H1 (cell line): Measurements from ENCODE around the gene NCK2. TPM values are rescaled to one million over a fixed set of nuclear protein-coding genes. Genes with fewer than 3 reads are reported as not detected.

ENCODE experiments used
- CTCF ChIA-PET: fragments of 300-600 bp; sonication (Branson Sonifier 250); formaldehyde crosslinking; loops from one replicate; lab custom pipeline; 2021; ENCODE audit not compliant: partially characterized antibody; lab: Charles Lee
- POLR2A ChIA-PET: fragments of 300-600 bp; sonication (Branson Sonifier 250); formaldehyde crosslinking; loops from one replicate; lab custom pipeline; 2021; ENCODE audit warnings: inconsistent platforms; ENCODE audit not compliant: partially characterized antibody; lab: Charles Lee
- DNase-seq, 2 experiments: peaks; one replicate each; pipeline versions ENCODE4 v3.0.0 to v3.0.0-alpha.2; 2010 to 2022; ENCODE audit warnings: low spot score in 2 of 2, low read depth in 1 of 2, mixed read lengths in 1 of 2
- FAIRE-seq: peaks from 2 replicates; lab custom pipeline; 2011; peaks lifted over from hg19 to GRCh38; lab: Jason Lieb, UNC
- H2AFZ ChIP-seq: 2 replicates; pipeline ENCODE4 v1.8.1; 2012; ENCODE audit warnings: low read length, inconsistent platforms
- H2AK5ac ChIP-seq: 2 replicates; pipeline ENCODE4 v1.6.1; 2013; ENCODE audit warnings: low read depth, low read length
- H2BK120ac ChIP-seq: replicated peaks from 2 replicates; pipeline ENCODE3; 2013; ENCODE audit warnings: low read depth, low read length, inconsistent platforms
- H2BK12ac ChIP-seq: 2 replicates; pipeline ENCODE4 v1.6.1; 2013; ENCODE audit warnings: low read depth, low read length
- H2BK15ac ChIP-seq: 2 replicates; pipeline ENCODE4 v1.6.1; 2013; ENCODE audit warnings: low read length
- H2BK20ac ChIP-seq: 2 replicates; pipeline ENCODE4 v1.6.1; 2013; ENCODE audit warnings: low read length
- H2BK5ac ChIP-seq: 2 replicates; pipeline ENCODE4 v1.6.1; 2013; ENCODE audit warnings: low read depth, low read length
- H3K14ac ChIP-seq: 2 replicates; pipeline ENCODE4 v1.6.1; 2013; ENCODE audit warnings: inconsistent platforms; ENCODE audit not compliant: insufficient read length
- H3K18ac ChIP-seq: 2 replicates; pipeline ENCODE4 v1.6.1; 2013; ENCODE audit warnings: low read length; ENCODE audit errors: extremely low read depth
- H3K23ac ChIP-seq: 2 replicates; pipeline ENCODE4 v1.6.1; 2013; ENCODE audit warnings: inconsistent platforms; ENCODE audit not compliant: insufficient read length
- H3K23me2 ChIP-seq: 2 replicates; pipeline ENCODE4 v1.6.1; 2013; ENCODE audit warnings: low read depth, low read length
- H3K27ac ChIP-seq: 2 replicates; pipeline ENCODE4 v1.6.1; 2011; ENCODE audit warnings: low read depth, low read length, inconsistent platforms
- H3K27me3 ChIP-seq, 4 experiments: replicated peaks in 1 of 4; 1 replicate in 1 of 4; 2 replicates in 3 of 4; pipeline versions ENCODE4 v1.6.1 to v1.8.1; 2011 to 2013; ENCODE audit warnings: low read length in 3 of 4, mild to moderate bottlenecking in 3 of 4, inconsistent platforms in 2 of 4, mixed read lengths in 2 of 4, moderate library complexity in 1 of 4; ENCODE audit not compliant: control insufficient read depth in 3 of 4, insufficient read depth in 3 of 4; ENCODE audit errors: extremely low read depth in 1 of 4
- H3K36me3 ChIP-seq, 4 experiments: 2 replicates each; pipeline versions ENCODE4 v1.6.1 to v1.8.1; 2011 to 2013; ENCODE audit warnings: mild to moderate bottlenecking in 4 of 4, low read length in 3 of 4, moderate library complexity in 2 of 4, control low read depth in 1 of 4, inconsistent platforms in 1 of 4; ENCODE audit not compliant: insufficient read depth in 4 of 4, control insufficient read depth in 2 of 4
- H3K4ac ChIP-seq: replicated peaks from 2 replicates; pipeline ENCODE3; 2013; ENCODE audit warnings: low read length, low read depth, mixed read lengths, inconsistent platforms; ENCODE audit not compliant: insufficient read length
- H3K4me1 ChIP-seq, 4 experiments: replicated peaks in 1 of 4; 1 replicate in 1 of 4; 2 replicates in 3 of 4; pipeline versions ENCODE4 v1.6.1 to v1.8.1; 2011 to 2013; ENCODE audit warnings: low read length in 3 of 4, inconsistent platforms in 2 of 4, mixed read lengths in 1 of 4; ENCODE audit not compliant: insufficient read depth in 4 of 4, control insufficient read depth in 3 of 4
- H3K4me2 ChIP-seq, 2 experiments: 2 replicates each; pipeline versions ENCODE4 v1.6.1 to v1.8.1; 2011 to 2013; ENCODE audit warnings: low read depth in 2 of 2, low read length in 2 of 2, control low read depth in 1 of 2, inconsistent platforms in 1 of 2, mild to moderate bottlenecking in 1 of 2; ENCODE audit not compliant: insufficient read depth in 1 of 2
- H3K4me3 ChIP-seq, 4 experiments: fragments of 200-600, 300-600 bp in 1 of 4; sonication (generic), shearing (Covaris generic), sonication (Bioruptor Twin) in 1 of 4; 2 replicates each; pipeline versions ENCODE4 v1.5.1 to v1.8.1; 2011 to 2016; ENCODE audit warnings: low read length in 4 of 4, low read depth in 3 of 4, control low read depth in 2 of 4, inconsistent platforms in 2 of 4, mild to moderate bottlenecking in 2 of 4, mixed read lengths in 1 of 4, moderate library complexity in 1 of 4; ENCODE audit not compliant: insufficient read depth in 2 of 4; ENCODE audit errors: extremely low read depth in 1 of 4
- H3K56ac ChIP-seq: replicated peaks from 2 replicates; pipeline ENCODE3; 2013; ENCODE audit warnings: low read depth, mild to moderate bottlenecking, mixed read lengths, low read length, inconsistent platforms; ENCODE audit not compliant: insufficient read length
- H3K79me1 ChIP-seq: 2 replicates; pipeline ENCODE4 v1.6.1; 2013; ENCODE audit warnings: low read depth, low read length, control low read depth
- H3K79me2 ChIP-seq, 2 experiments: 2 replicates each; pipeline versions ENCODE4 v1.6.1 to v1.8.1; 2012 to 2013; ENCODE audit warnings: low read length in 2 of 2, mild to moderate bottlenecking in 2 of 2, inconsistent platforms in 1 of 2; ENCODE audit not compliant: insufficient read depth in 2 of 2, control insufficient read depth in 1 of 2
- H3K9ac ChIP-seq, 4 experiments: replicated peaks in 1 of 4; 1 replicate in 1 of 4; 2 replicates in 3 of 4; pipeline versions ENCODE4 v1.6.1 to v1.8.1; 2011 to 2013; ENCODE audit warnings: low read depth in 3 of 4, low read length in 3 of 4, control low read depth in 2 of 4, mild to moderate bottlenecking in 2 of 4, moderate library complexity in 2 of 4, inconsistent platforms in 1 of 4; ENCODE audit errors: extremely low read depth in 1 of 4
- H3K9me3 ChIP-seq, 2 experiments: 2 replicates each; pipeline versions ENCODE4 v1.6.1 to v1.8.1; 2012 to 2013; ENCODE audit warnings: mild to moderate bottlenecking in 2 of 2, moderate library complexity in 2 of 2, control low read depth in 1 of 2, inconsistent platforms in 1 of 2, low read depth in 1 of 2, low read length in 1 of 2, mixed read lengths in 1 of 2; ENCODE audit not compliant: insufficient read depth in 2 of 2
- H4K20me1 ChIP-seq, 2 experiments: replicated peaks in 1 of 2; 2 replicates each; pipeline versions ENCODE3 to v1.8.1; 2011 to 2013; ENCODE audit warnings: inconsistent platforms in 2 of 2, low read length in 2 of 2, mild to moderate bottlenecking in 1 of 2; ENCODE audit not compliant: insufficient read depth in 2 of 2, control insufficient read depth in 1 of 2
- H4K5ac ChIP-seq: 2 replicates; pipeline ENCODE4 v1.6.1; 2013; ENCODE audit warnings: low read length, low read depth, mixed read lengths, inconsistent platforms; ENCODE audit not compliant: insufficient read length
- H4K8ac ChIP-seq: 2 replicates; pipeline ENCODE4 v1.8.0; 2013; ENCODE audit warnings: mild to moderate bottlenecking, moderate library complexity, low read length, inconsistent platforms; ENCODE audit not compliant: insufficient read depth; ENCODE audit errors: extremely low read depth
- H4K91ac ChIP-seq: replicated peaks from 2 replicates; pipeline ENCODE3; 2013; ENCODE audit warnings: low read length, mixed read lengths, inconsistent platforms; ENCODE audit not compliant: insufficient read length
- ASH2L ChIP-seq: fragments of 200-600, 300-600 bp; sonication (generic); IDR thresholded peaks from one replicate; pipeline ENCODE4 v1.7.1; 2017; ENCODE audit warnings: low read length
- E2F6 ChIP-seq: IDR thresholded peaks from 2 replicates; pipeline ENCODE4 v1.6.1; 2012; ENCODE audit warnings: inconsistent platforms
- EZH2 ChIP-seq: fragments of 200-600 bp; sonication (generic); IDR thresholded peaks from 2 replicates; pipeline ENCODE4 v1.7.1; 2012; ENCODE audit warnings: low read depth, mild to moderate bottlenecking, moderate library complexity, low read length, inconsistent platforms; ENCODE audit not compliant: severe bottlenecking
- KDM5A ChIP-seq: fragments of 200-600 bp; IDR thresholded peaks from 2 replicates; pipeline ENCODE4 v1.7.1; 2012; ENCODE audit warnings: mild to moderate bottlenecking, low read length, inconsistent platforms, mixed read lengths
- MAX ChIP-seq: IDR thresholded peaks from 2 replicates; pipeline ENCODE4 v1.6.1; 2012; ENCODE audit warnings: inconsistent platforms
- SUZ12 ChIP-seq: fragments of 200-600 bp; sonication (generic); IDR thresholded peaks from 2 replicates; pipeline ENCODE4 v1.6.1; 2012; ENCODE audit warnings: mild to moderate bottlenecking, inconsistent platforms, low read length, moderate library complexity, mixed read lengths
- WGBS, 2 experiments: shearing (Covaris generic) in 1 of 2; methylation state at CpG; one replicate each; pipeline versions ENCODE4 v1.1.6 to v1.1.7; 2013 to 2015; ENCODE audit warnings: low lambda C conversion rate in 2 of 2, mixed read lengths in 2 of 2, inconsistent platforms in 1 of 2, low coverage in 1 of 2, missing lambda C conversion rate in 1 of 2; ENCODE audit not compliant: insufficient replicate concordance in 2 of 2, insufficient coverage in 1 of 2, insufficient read length in 1 of 2; ENCODE audit errors: extremely low coverage in 1 of 2, missing lambda C conversion rate in 1 of 2; 5-methylcytosine and 5-hydroxymethylcytosine counted together
- polyA plus RNA-seq, 7 experiments: library from polyadenylated mRNA; depleted of rRNA in 3 of 7; stranded (reverse) in 5 of 7; unstranded in 2 of 7; fragments of >200 nt in 5 of 7; fragments of 200-250 nt in 2 of 7; gene quantifications; 1 replicate in 5 of 7; 2 replicates in 1 of 7; 4 replicates in 1 of 7; pipeline versions ENCODE4 v1.2.1 to v1.2.3, GENCODE V29; 2011 to 2013; ENCODE audit warnings: missing spikeins in 2 of 7, mixed read lengths in 2 of 7
- total RNA-seq: library from RNA; stranded (reverse); fragmentation: NEBNext Ultra II Directional; extraction: Animal tissue kit (Norgen Biotek cat#: 25700); gene quantifications from 2 replicates; pipeline ENCODE4 v1.2.1, GENCODE V29; 2021

The NCK2 gene
- total and polyA plus RNA-seq, 2 of the 8 experiments (the other 6 are each of a cell fraction or from before 2014, with no cell fraction given): 30.3 to 65.7 TPM

GRCh38 chr2:105773568-105773967, 28.9 kb downstream of the NCK2 start:
- H3K36me3 ChIP-seq: no peaks in the 10 kb centered on the region
- H3K4me2 ChIP-seq: no peak overlapping the region
- no peak overlapping the region for H2BK5ac ChIP-seq
- WGBS, 2 experiments: 90% methylated on average over 2 of the region's 2 CpGs; no CpG with 5 or more reads in 1 of the 2 experiments
- FAIRE-seq: no peak
- H3K23ac ChIP-seq: no peak overlapping the region
- TF ChIP-seq EZH2 (no peak), SUZ12 (no peak), ASH2L (no peak), MAX (no peak), E2F6 (no peak), KDM5A (no peak)
- H4K8ac ChIP-seq: no peak overlapping the region
- DNase-seq: no peak
- H3K27me3 ChIP-seq: no peaks in the 10 kb centered on the region
- ChIA-PET CTCF (interaction anchor here (1.0 to 1.2 kb wide), 2 partner anchors 13 to 55 kb away, joined by 3 read pairs; no protein-coding TSS in a partner anchor), POLR2A (no interaction called here)
- H3K18ac ChIP-seq: no peak overlapping the region; the same call in 1 of the 2 replicates
- H3K9me3 ChIP-seq: no peaks in the 10 kb centered on the region
- H2AFZ ChIP-seq: no peak overlapping the region
- H3K56ac ChIP-seq: no peak overlapping the region
- no peak overlapping the region for H2BK12ac ChIP-seq
- no peak overlapping the region for H4K5ac ChIP-seq
- no peak overlapping the region for H2BK15ac ChIP-seq
- H3K14ac ChIP-seq: no peak overlapping the region
- H4K91ac ChIP-seq: no peak overlapping the region
- H2BK120ac ChIP-seq: no peak overlapping the region
- no peak overlapping the region for H2BK20ac ChIP-seq
- no peak overlapping the region for H3K27ac ChIP-seq
- H3K79me2 ChIP-seq: peaks cover 8 to 92% of the 10 kb centered on the region in 2 experiments
- no peak overlapping the region for H3K4me3 ChIP-seq
- H2AK5ac ChIP-seq: no peak overlapping the region
- H3K9ac ChIP-seq: no peak overlapping the region
- no peaks in the 10 kb centered on the region for H3K23me2 ChIP-seq
- H4K20me1 ChIP-seq: peaks cover 16 to 35% of the 10 kb centered on the region in 2 experiments
- H3K79me1 ChIP-seq: peaks cover 36% of the 10 kb centered on the region
- no peak overlapping the region for H3K4ac ChIP-seq
- H3K4me1 ChIP-seq: peaks cover 5 to 31% (median 11%) of the 10 kb centered on the region in 4 experiments
